HepG2 (cell line): ENCODE results near the gene TECPR1. TPM values are rescaled to one million over a fixed set of nuclear protein-coding genes. Genes with fewer than 3 reads are reported as not detected.
A peak's percentile ranks its signal among the peaks of the same experiment; 100 is the strongest.

Source experiments
- CBX5 ChIP-seq: sonication (generic); formaldehyde crosslinking; IDR thresholded peaks from 2 replicates; pipeline ENCODE4 v1.4.0; 2020; ENCODE audit warnings: missing genetic modification reagents, borderline replicate concordance
- GABPB1 ChIP-seq: IDR thresholded peaks from 2 replicates; pipeline ENCODE4 v1.6.1; 2016; ENCODE audit warnings: mild to moderate bottlenecking, missing genetic modification reagents, moderate library complexity, missing compliant biosample characterization
- HDAC2 ChIP-seq: sonication (generic); formaldehyde crosslinking; IDR thresholded peaks from 2 replicates; pipeline ENCODE4 v1.4.0; 2020; ENCODE audit warnings: missing genetic modification reagents
- NKX3-1 ChIP-seq: sonication (generic); formaldehyde crosslinking; IDR thresholded peaks from 2 replicates; pipeline ENCODE4 v1.5.0; 2020; ENCODE audit warnings: missing genetic modification reagents
- RAD21 ChIP-seq: fragments of 450-650 bp; formaldehyde crosslinking; IDR thresholded peaks from 2 replicates; pipeline ENCODE4 v1.5.0; 2020; ENCODE audit warnings: mild to moderate bottlenecking
- REST ChIP-seq, 2 experiments: IDR thresholded peaks; 2 replicates each; pipeline ENCODE4 v1.6.1; 2011 to 2012; ENCODE audit warnings: low read length in 2 of 2, borderline replicate concordance in 1 of 2, low read depth in 1 of 2, mild to moderate bottlenecking in 1 of 2, moderate library complexity in 1 of 2
- TGIF2 ChIP-seq: IDR thresholded peaks from 2 replicates; pipeline ENCODE4 v1.6.1; 2016; ENCODE audit warnings: control low read depth, missing compliant biosample characterization
- ZBTB38 ChIP-seq: sonication (generic); formaldehyde crosslinking; IDR thresholded peaks from 2 replicates; pipeline ENCODE4 v1.5.1; 2020; ENCODE audit warnings: mild to moderate bottlenecking, missing genetic modification reagents
- ZMAT3 ChIP-seq: sonication (generic); formaldehyde crosslinking; conservative IDR thresholded peaks from 2 replicates; pipeline ENCODE4 v1.7.0; 2021; ENCODE audit warnings: missing genetic modification reagents
- ZNF124 ChIP-seq: sonication (generic); formaldehyde crosslinking; IDR thresholded peaks from 2 replicates; pipeline ENCODE4 v1.4.0; 2020; ENCODE audit warnings: missing genetic modification reagents
- ZNF691 ChIP-seq: sonication (generic); formaldehyde crosslinking; IDR thresholded peaks from 2 replicates; pipeline ENCODE4 v1.4.0; 2020; ENCODE audit warnings: missing genetic modification reagents, low read depth, mild to moderate bottlenecking, borderline replicate concordance
- ZNF747 ChIP-seq: sonication (generic); formaldehyde crosslinking; IDR thresholded peaks from 2 replicates; pipeline ENCODE4 v1.8.1; 2023; ENCODE audit warnings: missing genetic modification reagents, mild to moderate bottlenecking, borderline replicate concordance
- ZNF768 ChIP-seq: sonication (generic); formaldehyde crosslinking; IDR thresholded peaks from 2 replicates; pipeline ENCODE4 v1.4.0; 2020; ENCODE audit warnings: missing genetic modification reagents
- polyA plus RNA-seq, 8 experiments: library from polyadenylated mRNA; depleted of rRNA in 3 of 8; stranded (reverse) in 7 of 8; unstranded in 1 of 8; fragments of >200 nt; fragmentation: Illumina TruSeq in 4 of 8; extraction: Trizol in 4 of 8; gene quantifications; 2 replicates each; pipeline versions ENCODE4 v1.2.1 to v1.2.3, GENCODE V29; 2011 to 2016; ENCODE audit warnings: low read depth in 4 of 8, missing spikeins in 1 of 8, mixed read lengths in 1 of 8; ENCODE audit not compliant: insufficient read depth in 1 of 8
- total RNA-seq, 5 experiments: library from RNA; depleted of rRNA; stranded (reverse); fragments of >200 nt; fragmentation: Illumina TruSeq; extraction: Trizol; gene quantifications; 2 replicates each; pipeline ENCODE4 v1.2.3, GENCODE V29; 2016; ENCODE audit warnings: low read depth in 1 of 5
- TF ChIP-seq, protein P1 (sequence below): sonication (generic); formaldehyde crosslinking; IDR thresholded peaks from 2 replicates; pipeline ENCODE4 v1.4.0; 2020; ENCODE audit warnings: missing genetic modification reagents
- TF ChIP-seq, protein P2 (sequence below): sonication (generic); formaldehyde crosslinking; IDR thresholded peaks from 2 replicates; pipeline ENCODE4 v1.4.0; 2020; ENCODE audit warnings: mild to moderate bottlenecking, missing genetic modification reagents, borderline replicate concordance

The TECPR1 gene
- total and polyA plus RNA-seq, 2 of the 13 experiments (the other 11 are each of a cell fraction or from before 2014, with no cell fraction given), result 2.3 to 6.3 TPM

DNA sequence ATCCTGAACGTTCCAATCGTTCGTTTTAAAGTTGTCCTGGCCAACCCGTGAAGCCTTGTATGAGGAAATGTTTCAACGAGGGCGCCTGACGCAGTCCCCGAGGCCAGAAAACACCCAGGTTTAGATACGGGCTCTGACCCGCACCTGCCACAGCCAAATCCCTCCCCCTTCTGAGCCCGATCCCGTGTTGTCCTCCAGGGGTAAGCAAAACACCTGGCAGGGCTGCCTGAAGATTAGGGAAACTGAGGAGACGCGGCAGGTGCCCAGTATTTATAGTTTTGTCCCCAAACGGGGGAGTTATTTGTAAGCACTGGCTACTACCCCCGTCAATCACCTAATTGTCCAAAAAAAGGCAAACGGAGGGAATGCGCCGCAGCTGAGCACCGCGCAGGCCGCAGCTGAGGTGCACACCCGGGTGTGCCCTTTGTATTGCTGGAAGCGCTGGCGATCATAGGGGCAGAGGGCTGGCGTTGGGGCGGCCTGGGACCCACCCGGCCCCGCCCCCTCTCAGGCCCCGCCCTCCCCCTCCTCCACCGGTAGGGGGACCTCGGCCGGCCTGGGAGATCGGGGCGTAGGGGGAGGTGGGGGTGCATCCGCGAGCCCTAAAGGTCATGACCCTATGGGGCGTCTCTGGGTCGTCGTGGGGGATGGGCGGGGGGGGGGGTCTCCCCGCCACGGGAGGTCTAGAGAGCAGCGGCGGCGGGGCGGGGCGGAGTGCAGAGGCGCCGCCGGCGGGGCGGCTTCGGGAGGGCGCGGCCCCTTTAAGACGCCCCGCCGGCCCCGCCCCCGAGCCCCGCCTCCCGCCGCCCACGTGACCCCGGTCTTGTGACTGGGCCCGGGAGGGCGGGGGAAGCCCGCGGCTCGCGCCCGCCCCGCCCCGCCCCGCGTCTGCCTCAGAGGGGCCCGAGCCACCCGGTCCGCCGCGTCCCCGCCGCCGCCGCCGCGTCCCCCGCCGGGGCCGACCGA lies 29.0 kb upstream of the TECPR1 start, which contains the start of gene BRI3 (continued):
- peak in 1 of 2 experiments; percentile 44; a peak in 1 of 4 replicates for TF ChIP-seq REST (IDR thresholded peaks at IDR 0.05; ENCODE audit: borderline replicate concordance in 1 of 2, low read depth in 1 of 2, low read length in 2 of 2)
- peak; percentile 56; the same call in 1 of the 2 replicates for TF ChIP-seq ZNF691 (CRISPR knock-in tag)
- TF ChIP-seq ZMAT3 (CRISPR knock-in tag), result 0 out of 2 replicates have a peak, but pooled peaks have one; percentile 46
- 0 out of 2 replicates have a peak, but pooled peaks have one; percentile 49 for TF ChIP-seq NKX3-1 (CRISPR knock-in tag)
- TF ChIP-seq ZNF768 (CRISPR knock-in tag), result 0 out of 2 replicates have a peak, but pooled peaks have one; percentile 22
- no peak for TF ChIP-seq CBX5 (CRISPR knock-in tag)
- TF ChIP-seq TGIF2 (CRISPR knock-in tag), result peak; percentile 21; the same call in 1 of the 2 replicates
- TF ChIP-seq, protein P1, sequence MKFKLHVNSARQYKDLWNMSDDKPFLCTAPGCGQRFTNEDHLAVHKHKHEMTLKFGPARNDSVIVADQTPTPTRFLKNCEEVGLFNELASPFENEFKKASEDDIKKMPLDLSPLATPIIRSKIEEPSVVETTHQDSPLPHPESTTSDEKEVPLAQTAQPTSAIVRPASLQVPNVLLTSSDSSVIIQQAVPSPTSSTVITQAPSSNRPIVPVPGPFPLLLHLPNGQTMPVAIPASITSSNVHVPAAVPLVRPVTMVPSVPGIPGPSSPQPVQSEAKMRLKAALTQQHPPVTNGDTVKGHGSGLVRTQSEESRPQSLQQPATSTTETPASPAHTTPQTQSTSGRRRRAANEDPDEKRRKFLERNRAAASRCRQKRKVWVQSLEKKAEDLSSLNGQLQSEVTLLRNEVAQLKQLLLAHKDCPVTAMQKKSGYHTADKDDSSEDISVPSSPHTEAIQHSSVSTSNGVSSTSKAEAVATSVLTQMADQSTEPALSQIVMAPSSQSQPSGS (CRISPR knock-in tag), result 0 out of 2 replicates have a peak, but pooled peaks have one; percentile 32
- TF ChIP-seq, protein P2, sequence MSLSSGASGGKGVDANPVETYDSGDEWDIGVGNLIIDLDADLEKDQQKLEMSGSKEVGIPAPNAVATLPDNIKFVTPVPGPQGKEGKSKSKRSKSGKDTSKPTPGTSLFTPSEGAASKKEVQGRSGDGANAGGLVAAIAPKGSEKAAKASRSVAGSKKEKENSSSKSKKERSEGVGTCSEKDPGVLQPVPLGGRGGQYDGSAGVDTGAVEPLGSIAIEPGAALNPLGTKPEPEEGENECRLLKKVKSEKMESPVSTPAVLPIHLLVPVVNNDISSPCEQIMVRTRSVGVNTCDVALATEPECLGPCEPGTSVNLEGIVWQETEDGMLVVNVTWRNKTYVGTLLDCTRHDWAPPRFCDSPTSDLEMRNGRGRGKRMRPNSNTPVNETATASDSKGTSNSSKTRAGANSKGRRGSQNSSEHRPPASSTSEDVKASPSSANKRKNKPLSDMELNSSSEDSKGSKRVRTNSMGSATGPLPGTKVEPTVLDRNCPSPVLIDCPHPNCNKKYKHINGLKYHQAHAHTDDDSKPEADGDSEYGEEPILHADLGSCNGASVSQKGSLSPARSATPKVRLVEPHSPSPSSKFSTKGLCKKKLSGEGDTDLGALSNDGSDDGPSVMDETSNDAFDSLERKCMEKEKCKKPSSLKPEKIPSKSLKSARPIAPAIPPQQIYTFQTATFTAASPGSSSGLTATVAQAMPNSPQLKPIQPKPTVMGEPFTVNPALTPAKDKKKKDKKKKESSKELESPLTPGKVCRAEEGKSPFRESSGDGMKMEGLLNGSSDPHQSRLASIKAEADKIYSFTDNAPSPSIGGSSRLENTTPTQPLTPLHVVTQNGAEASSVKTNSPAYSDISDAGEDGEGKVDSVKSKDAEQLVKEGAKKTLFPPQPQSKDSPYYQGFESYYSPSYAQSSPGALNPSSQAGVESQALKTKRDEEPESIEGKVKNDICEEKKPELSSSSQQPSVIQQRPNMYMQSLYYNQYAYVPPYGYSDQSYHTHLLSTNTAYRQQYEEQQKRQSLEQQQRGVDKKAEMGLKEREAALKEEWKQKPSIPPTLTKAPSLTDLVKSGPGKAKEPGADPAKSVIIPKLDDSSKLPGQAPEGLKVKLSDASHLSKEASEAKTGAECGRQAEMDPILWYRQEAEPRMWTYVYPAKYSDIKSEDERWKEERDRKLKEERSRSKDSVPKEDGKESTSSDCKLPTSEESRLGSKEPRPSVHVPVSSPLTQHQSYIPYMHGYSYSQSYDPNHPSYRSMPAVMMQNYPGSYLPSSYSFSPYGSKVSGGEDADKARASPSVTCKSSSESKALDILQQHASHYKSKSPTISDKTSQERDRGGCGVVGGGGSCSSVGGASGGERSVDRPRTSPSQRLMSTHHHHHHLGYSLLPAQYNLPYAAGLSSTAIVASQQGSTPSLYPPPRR, result 0 out of 2 replicates have a peak, but pooled peaks have one; percentile 8
- TF ChIP-seq ZNF124, result 0 out of 2 replicates have a peak, but pooled peaks have one; percentile 40
- 0 out of 2 replicates have a peak, but pooled peaks have one; percentile 37 for TF ChIP-seq ZNF747 (CRISPR knock-in tag)
- 0 out of 2 replicates have a peak, but pooled peaks have one; percentile 30 for TF ChIP-seq ZBTB38 (CRISPR knock-in tag)
- TF ChIP-seq GABPB1 (CRISPR knock-in tag), result peak; percentile 52
- peak; percentile 19; the same call in 1 of the 2 replicates for TF ChIP-seq RAD21 (CRISPR knock-in tag)
- 0 out of 2 replicates have a peak, but pooled peaks have one; percentile 23 for TF ChIP-seq HDAC2 (CRISPR knock-in tag)
